Prostate gland (tissue), 2 donors: ENCODE data around the gene GFPT2.

ENCODE experiments used
- POLR2A ChIP-seq: fragments of 450-650 bp; IDR thresholded peaks from one replicate; pipeline ENCODE4 v1.6.1; 2016; ENCODE audit warnings: antibody characterized with exemption, mild to moderate bottlenecking
- TF ChIP-seq, protein P1 (sequence below), 4 experiments: fragments of 200-600 bp in 2 of 4; fragments of 450-650 bp in 2 of 4; sonication (generic) in 2 of 4; IDR thresholded peaks; 1 replicate in 3 of 4; 2 replicates in 1 of 4; pipeline ENCODE4 v1.5.1; 2016 to 2019; ENCODE audit warnings: antibody characterized with exemption in 4 of 4, mild to moderate bottlenecking in 2 of 4, moderate library complexity in 2 of 4

DNA sequence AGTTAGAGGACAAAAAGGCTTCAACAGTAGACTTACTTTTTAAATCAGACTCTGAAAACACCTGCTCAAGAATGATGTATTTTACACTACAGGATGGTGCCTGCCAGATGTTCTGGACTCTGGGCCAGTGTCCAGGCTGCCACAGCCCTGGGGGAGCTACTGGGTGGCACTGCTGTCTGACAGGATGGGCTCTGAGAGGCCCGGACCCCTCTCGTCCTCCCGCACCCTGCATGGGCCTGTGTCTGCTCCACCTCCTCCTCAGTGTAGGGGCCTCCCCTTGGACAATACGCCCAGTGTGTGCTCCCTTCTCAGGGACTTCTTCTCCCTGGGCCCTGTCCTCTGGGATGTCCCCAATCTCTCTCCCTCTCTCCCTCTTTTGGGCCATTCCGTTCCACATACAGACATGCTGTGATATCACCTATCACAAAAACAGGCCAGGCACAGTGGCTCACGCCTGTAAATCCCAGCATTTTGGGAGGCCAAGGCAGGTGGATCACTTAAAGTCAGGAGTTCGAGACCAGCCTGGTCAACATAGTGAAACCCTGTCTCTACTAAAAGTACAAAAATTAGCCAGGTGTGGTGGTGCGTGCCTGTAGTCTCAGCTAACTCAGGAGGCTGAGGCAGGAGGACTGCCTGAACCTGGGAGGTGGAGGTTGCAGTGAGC, 23.4 kb downstream of the GFPT2 start:
- TF ChIP-seq, protein P1, sequence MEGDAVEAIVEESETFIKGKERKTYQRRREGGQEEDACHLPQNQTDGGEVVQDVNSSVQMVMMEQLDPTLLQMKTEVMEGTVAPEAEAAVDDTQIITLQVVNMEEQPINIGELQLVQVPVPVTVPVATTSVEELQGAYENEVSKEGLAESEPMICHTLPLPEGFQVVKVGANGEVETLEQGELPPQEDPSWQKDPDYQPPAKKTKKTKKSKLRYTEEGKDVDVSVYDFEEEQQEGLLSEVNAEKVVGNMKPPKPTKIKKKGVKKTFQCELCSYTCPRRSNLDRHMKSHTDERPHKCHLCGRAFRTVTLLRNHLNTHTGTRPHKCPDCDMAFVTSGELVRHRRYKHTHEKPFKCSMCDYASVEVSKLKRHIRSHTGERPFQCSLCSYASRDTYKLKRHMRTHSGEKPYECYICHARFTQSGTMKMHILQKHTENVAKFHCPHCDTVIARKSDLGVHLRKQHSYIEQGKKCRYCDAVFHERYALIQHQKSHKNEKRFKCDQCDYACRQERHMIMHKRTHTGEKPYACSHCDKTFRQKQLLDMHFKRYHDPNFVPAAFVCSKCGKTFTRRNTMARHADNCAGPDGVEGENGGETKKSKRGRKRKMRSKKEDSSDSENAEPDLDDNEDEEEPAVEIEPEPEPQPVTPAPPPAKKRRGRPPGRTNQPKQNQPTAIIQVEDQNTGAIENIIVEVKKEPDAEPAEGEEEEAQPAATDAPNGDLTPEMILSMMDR (IDR thresholded peaks at IDR 0.05): no peak
- no peak for TF ChIP-seq POLR2A
